Measurements from ENCODE around the gene ASTN2. TPM values are rescaled to one million over a fixed set of nuclear protein-coding genes. Genes with fewer than 3 reads are reported as not detected.
A peak's percentile ranks its signal among the peaks of the same experiment; 100 is the strongest.

Gene ASTN2
- total and polyA plus RNA-seq, 10 of the 15 experiments (the other 5 are each of a cell fraction or from before 2014, with no cell fraction given) = 1.4 to 15.7 (median 7.0) TPM

DNA sequence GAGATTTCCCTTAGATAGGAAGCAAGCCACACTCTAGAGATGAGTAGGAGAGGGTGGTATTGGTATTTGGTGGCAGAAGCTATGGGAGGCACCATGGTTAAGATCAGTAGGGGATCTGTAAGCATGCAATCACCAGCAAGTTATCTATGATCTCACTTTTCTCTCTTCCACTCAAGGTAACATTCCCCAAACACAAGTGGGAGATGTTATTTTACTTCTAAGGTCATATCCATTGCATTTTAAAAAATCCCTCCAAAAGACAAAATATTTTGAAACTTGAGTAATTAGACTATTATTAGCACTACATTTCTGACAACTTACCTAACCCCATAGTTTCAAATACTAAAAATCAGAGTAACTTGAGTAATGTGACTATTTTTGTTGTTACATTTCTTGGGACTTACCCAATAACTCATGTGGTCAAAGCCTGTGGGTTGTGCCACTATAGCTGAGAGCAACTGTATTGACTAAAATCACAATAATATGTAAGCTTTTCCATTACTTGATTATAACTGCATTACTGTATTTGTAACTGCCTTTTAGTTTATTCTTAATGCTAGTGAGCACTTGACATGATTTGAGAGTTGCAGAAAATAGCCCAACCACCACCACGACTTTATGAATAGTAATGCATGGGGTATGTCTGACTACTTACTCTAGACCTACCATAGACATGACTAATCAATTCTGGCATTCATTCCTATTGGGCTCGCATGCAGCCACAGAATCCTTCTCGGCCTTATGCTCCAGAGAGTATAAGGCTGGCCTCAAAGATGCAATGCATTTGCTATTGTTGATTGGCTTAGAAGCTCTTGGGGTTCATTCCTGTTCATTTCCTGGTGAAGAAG, 463.0 kb downstream of the ASTN2 start (continued):
- no peak for TF ChIP-seq JUND (IDR thresholded peaks at IDR 0.05; ENCODE audit: low read depth, low read length)
- TF ChIP-seq E2F4 (IDR thresholded peaks at IDR 0.05; ENCODE audit: low read depth, low read length) = no peak
- TF ChIP-seq CHD2 (IDR thresholded peaks at IDR 0.05; ENCODE audit: borderline replicate concordance, low read depth, low read length) = 0 out of 2 replicates have a peak, but pooled peaks have one; percentile 4
- TF ChIP-seq HDGF (IDR thresholded peaks at IDR 0.05) = no peak
- TF ChIP-seq ESRRA (IDR thresholded peaks at IDR 0.05; ENCODE audit: low read length) = no peak
- TF ChIP-seq, protein P1, sequence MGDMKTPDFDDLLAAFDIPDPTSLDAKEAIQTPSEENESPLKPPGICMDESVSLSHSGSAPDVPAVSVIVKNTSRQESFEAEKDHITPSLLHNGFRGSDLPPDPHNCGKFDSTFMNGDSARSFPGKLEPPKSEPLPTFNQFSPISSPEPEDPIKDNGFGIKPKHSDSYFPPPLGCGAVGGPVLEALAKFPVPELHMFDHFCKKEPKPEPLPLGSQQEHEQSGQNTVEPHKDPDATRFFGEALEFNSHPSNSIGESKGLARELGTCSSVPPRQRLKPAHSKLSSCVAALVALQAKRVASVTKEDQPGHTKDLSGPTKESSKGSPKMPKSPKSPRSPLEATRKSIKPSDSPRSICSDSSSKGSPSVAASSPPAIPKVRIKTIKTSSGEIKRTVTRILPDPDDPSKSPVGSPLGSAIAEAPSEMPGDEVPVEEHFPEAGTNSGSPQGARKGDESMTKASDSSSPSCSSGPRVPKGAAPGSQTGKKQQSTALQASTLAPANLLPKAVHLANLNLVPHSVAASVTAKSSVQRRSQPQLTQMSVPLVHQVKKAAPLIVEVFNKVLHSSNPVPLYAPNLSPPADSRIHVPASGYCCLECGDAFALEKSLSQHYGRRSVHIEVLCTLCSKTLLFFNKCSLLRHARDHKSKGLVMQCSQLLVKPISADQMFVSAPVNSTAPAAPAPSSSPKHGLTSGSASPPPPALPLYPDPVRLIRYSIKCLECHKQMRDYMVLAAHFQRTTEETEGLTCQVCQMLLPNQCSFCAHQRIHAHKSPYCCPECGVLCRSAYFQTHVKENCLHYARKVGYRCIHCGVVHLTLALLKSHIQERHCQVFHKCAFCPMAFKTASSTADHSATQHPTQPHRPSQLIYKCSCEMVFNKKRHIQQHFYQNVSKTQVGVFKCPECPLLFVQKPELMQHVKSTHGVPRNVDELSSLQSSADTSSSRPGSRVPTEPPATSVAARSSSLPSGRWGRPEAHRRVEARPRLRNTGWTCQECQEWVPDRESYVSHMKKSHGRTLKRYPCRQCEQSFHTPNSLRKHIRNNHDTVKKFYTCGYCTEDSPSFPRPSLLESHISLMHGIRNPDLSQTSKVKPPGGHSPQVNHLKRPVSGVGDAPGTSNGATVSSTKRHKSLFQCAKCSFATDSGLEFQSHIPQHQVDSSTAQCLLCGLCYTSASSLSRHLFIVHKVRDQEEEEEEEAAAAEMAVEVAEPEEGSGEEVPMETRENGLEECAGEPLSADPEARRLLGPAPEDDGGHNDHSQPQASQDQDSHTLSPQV (IDR thresholded peaks at IDR 0.05) = no peak
- peak; percentile 71 for TF ChIP-seq GABPA (IDR thresholded peaks at IDR 0.05; ENCODE audit: low read depth)
- TF ChIP-seq KLF5 (IDR thresholded peaks at IDR 0.05; ENCODE audit: partially characterized antibody) = no peak
- TF ChIP-seq ATF7 (IDR thresholded peaks at IDR 0.05; ENCODE audit: low read depth) = peak; percentile 93
- TF ChIP-seq PRDM15 (CRISPR knock-in tag; IDR thresholded peaks at IDR 0.05) = no peak
- TF ChIP-seq ASH2L (IDR thresholded peaks at IDR 0.05; ENCODE audit: borderline replicate concordance, low read depth) = no peak
- TF ChIP-seq, protein P2, sequence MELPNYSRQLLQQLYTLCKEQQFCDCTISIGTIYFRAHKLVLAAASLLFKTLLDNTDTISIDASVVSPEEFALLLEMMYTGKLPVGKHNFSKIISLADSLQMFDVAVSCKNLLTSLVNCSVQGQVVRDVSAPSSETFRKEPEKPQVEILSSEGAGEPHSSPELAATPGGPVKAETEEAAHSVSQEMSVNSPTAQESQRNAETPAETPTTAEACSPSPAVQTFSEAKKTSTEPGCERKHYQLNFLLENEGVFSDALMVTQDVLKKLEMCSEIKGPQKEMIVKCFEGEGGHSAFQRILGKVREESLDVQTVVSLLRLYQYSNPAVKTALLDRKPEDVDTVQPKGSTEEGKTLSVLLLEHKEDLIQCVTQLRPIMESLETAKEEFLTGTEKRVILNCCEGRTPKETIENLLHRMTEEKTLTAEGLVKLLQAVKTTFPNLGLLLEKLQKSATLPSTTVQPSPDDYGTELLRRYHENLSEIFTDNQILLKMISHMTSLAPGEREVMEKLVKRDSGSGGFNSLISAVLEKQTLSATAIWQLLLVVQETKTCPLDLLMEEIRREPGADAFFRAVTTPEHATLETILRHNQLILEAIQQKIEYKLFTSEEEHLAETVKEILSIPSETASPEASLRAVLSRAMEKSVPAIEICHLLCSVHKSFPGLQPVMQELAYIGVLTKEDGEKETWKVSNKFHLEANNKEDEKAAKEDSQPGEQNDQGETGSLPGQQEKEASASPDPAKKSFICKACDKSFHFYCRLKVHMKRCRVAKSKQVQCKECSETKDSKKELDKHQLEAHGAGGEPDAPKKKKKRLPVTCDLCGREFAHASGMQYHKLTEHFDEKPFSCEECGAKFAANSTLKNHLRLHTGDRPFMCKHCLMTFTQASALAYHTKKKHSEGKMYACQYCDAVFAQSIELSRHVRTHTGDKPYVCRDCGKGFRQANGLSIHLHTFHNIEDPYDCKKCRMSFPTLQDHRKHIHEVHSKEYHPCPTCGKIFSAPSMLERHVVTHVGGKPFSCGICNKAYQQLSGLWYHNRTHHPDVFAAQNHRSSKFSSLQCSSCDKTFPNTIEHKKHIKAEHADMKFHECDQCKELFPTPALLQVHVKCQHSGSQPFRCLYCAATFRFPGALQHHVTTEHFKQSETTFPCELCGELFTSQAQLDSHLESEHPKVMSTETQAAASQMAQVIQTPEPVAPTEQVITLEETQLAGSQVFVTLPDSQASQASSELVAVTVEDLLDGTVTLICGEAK (IDR thresholded peaks at IDR 0.05; ENCODE audit: borderline replicate concordance) = no peak
- TF ChIP-seq, protein P3, sequence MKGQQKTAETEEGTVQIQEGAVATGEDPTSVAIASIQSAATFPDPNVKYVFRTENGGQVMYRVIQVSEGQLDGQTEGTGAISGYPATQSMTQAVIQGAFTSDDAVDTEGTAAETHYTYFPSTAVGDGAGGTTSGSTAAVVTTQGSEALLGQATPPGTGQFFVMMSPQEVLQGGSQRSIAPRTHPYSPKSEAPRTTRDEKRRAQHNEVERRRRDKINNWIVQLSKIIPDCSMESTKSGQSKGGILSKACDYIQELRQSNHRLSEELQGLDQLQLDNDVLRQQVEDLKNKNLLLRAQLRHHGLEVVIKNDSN (IDR thresholded peaks at IDR 0.05; ENCODE audit: borderline replicate concordance, extremely low read length, insufficient read depth, low read depth, low read length) = no peak
- no peak for TF ChIP-seq SREBF1 (IDR thresholded peaks at IDR 0.05; ENCODE audit: low read length)
